Hematopoietic multipotent progenitor cell treated with erythropoietin and hydrocortisone succinate and interleukin-3 and kit ligand, for 17 days (in vitro differentiated cells): ENCODE results near the gene DIP2A.
"Not testable (repeated sequence)": the region's sequence is repeated elsewhere in the genome, so short reads cannot be mapped to it uniquely, and the experiment has no call there.

ENCODE experiments used
- DNase-seq: peaks from one replicate; pipeline ENCODE4 v3.0.0-alpha.2; 2015; ENCODE audit warnings: low spot score

The DIP2A gene

GRCh38 chr21:46555678-46556077 is 97.0 kb downstream of the DIP2A start:
- no peak for DNase-seq

- DNase-seq, result no peak
Measured at GRCh38 chr21:46556802-46557201, 98.1 kb downstream of the DIP2A start.

- DNase-seq, result no peak
Measured at GRCh38 chr21:46557469-46557868, 98.8 kb downstream of the DIP2A start.

GRCh38 chr21:46557919-46558392 is 99.3 kb downstream of the DIP2A start:
- no peak for DNase-seq

GRCh38 chr21:46559291-46559983 is 100.7 kb downstream of the DIP2A start:
- DNase-seq, result no peak

- no peak for DNase-seq
Measured at GRCh38 chr21:46560568-46561444, 102.1 kb downstream of the DIP2A start.

GRCh38 chr21:46561445-46562090 is 102.9 kb downstream of the DIP2A start:
- no peak for DNase-seq

GRCh38 chr21:46562472-46562871 is 103.8 kb downstream of the DIP2A start:
- no peak for DNase-seq

- no peak for DNase-seq
Measured at GRCh38 chr21:46562964-46563607, 104.4 kb downstream of the DIP2A start.

- DNase-seq, result no peak
Measured at GRCh38 chr21:46564391-46564790, 105.7 kb downstream of the DIP2A start.

GRCh38 chr21:46567348-46567747 is 108.7 kb downstream of the DIP2A start:
- DNase-seq, result no peak

GRCh38 chr21:46568562-46568961 is 109.9 kb downstream of the DIP2A start:
- DNase-seq, result no peak

- no peak for DNase-seq
Measured at GRCh38 chr21:46569081-46569480, 110.4 kb downstream of the DIP2A start.

GRCh38 chr21:46570119-46570518 is 111.4 kb downstream of the DIP2A start:
- DNase-seq, result no peak

GRCh38 chr21:46570631-46571030 is 111.9 kb downstream of the DIP2A start:
- DNase-seq, result no peak

GRCh38 chr21:46572850-46573249 is 114.2 kb downstream of the DIP2A start:
- DNase-seq, result no peak

- DNase-seq, result not testable (repeated sequence)
Measured at GRCh38 chr21:46577786-46578185, 119.1 kb downstream of the DIP2A start.

- not testable (repeated sequence) for DNase-seq
Measured at GRCh38 chr21:46579394-46579793, 120.7 kb downstream of the DIP2A start.

GRCh38 chr21:46581780-46582307 is 123.2 kb downstream of the DIP2A start:
- no peak for DNase-seq

- no peak for DNase-seq
Measured at GRCh38 chr21:46585191-46585953, 126.7 kb downstream of the DIP2A start.

- no peak for DNase-seq
Measured at GRCh38 chr21:46594276-46594675, 135.6 kb downstream of the DIP2A start.
